ENCODE data around the gene ISG20.
A peak's percentile ranks its signal among the peaks of the same experiment; 100 is the strongest.

Gene ISG20

GRCh38 chr15:88634449-88634848 is 4.4 kb upstream of the ISG20 start:
- H3K9ac ChIP-seq (ENCODE audit: low read length) = peak overlapping the region; percentile 50
- TF ChIP-seq CTCF (IDR thresholded peaks at IDR 0.05; ENCODE audit: low read depth, low read length) (no peak), EZH2phosphoT487 (IDR thresholded peaks at IDR 0.05; ENCODE audit: low read depth) (no peak)

GRCh38 chr15:88635318-88635717 is 3.5 kb upstream of the ISG20 start:
- Histone ChIP-seq H3K27ac (ENCODE audit: low read length) (peak overlapping the region; percentile 99), H3K4me2 (ENCODE audit: low read length) (peak overlapping the region; percentile 67), H4K20me1 (ENCODE audit: insufficient read depth, low read length) (peaks cover 24% of the 10 kb centered on the region), H3K79me2 (ENCODE audit: low read length) (peaks cover 67% of the 10 kb centered on the region), H3K9ac (ENCODE audit: low read length) (peak overlapping the region; percentile 50), H3K9me3 (ENCODE audit: insufficient read depth, low read length) (no peaks in the 10 kb centered on the region), H2AFZ (ENCODE audit: low read depth, low read length) (no peak overlapping the region), H3K36me3 (replicated peaks; ENCODE audit: low read depth, low read length) (peaks cover 42% of the 10 kb centered on the region), H3K4me3 (ENCODE audit: low read length) (no peak overlapping the region), H3K27me3 (ENCODE audit: low read depth, low read length) (no peaks in the 10 kb centered on the region), H3K4me1 (ENCODE audit: low read length) (peaks cover 97% of the 10 kb centered on the region)
- no peak for TF ChIP-seq CTCF (IDR thresholded peaks at IDR 0.05; ENCODE audit: low read depth, low read length)
- TF ChIP-seq EZH2phosphoT487 (IDR thresholded peaks at IDR 0.05; ENCODE audit: low read depth) = no peak

More at GRCh38 chr15:88634449-88634848, 4.4 kb upstream of the ISG20 start:
- peak overlapping the region; percentile 67 for H3K4me2 ChIP-seq (ENCODE audit: low read length)
- H3K4me1 ChIP-seq (ENCODE audit: low read length) = peaks cover 97% of the 10 kb centered on the region
- peaks cover 33% of the 10 kb centered on the region for H4K20me1 ChIP-seq (ENCODE audit: insufficient read depth, low read length)
- H3K4me3 ChIP-seq (ENCODE audit: low read length) = no peak overlapping the region
- H2AFZ ChIP-seq (ENCODE audit: low read depth, low read length) = no peak overlapping the region
- H3K79me2 ChIP-seq (ENCODE audit: low read length) = peaks cover 72% of the 10 kb centered on the region
- peak overlapping the region; percentile 99 for H3K27ac ChIP-seq (ENCODE audit: low read length)
- H3K36me3 ChIP-seq (replicated peaks; ENCODE audit: low read depth, low read length) = peaks cover 51% of the 10 kb centered on the region
- no peaks in the 10 kb centered on the region for H3K9me3 ChIP-seq (ENCODE audit: insufficient read depth, low read length)
- H3K27me3 ChIP-seq (ENCODE audit: low read depth, low read length) = no peaks in the 10 kb centered on the region

- peaks cover 67% of the 10 kb centered on the region for H3K79me2 ChIP-seq (ENCODE audit: low read length)
- H3K4me2 ChIP-seq (ENCODE audit: low read length) = peak overlapping the region; percentile 67
- H3K9me3 ChIP-seq (ENCODE audit: insufficient read depth, low read length) = no peaks in the 10 kb centered on the region
- peak overlapping the region; percentile 63 for H3K9ac ChIP-seq (ENCODE audit: low read length)
- peak overlapping the region; percentile 99 for H3K27ac ChIP-seq (ENCODE audit: low read length)
- TF ChIP-seq EZH2phosphoT487 (IDR thresholded peaks at IDR 0.05; ENCODE audit: low read depth) (no peak), CTCF (IDR thresholded peaks at IDR 0.05; ENCODE audit: low read depth, low read length) (no peak)
- peaks cover 17% of the 10 kb centered on the region for H4K20me1 ChIP-seq (ENCODE audit: insufficient read depth, low read length)
- H2AFZ ChIP-seq (ENCODE audit: low read depth, low read length) = no peak overlapping the region
- H3K27me3 ChIP-seq (ENCODE audit: low read depth, low read length) = no peaks in the 10 kb centered on the region
- H3K4me1 ChIP-seq (ENCODE audit: low read length) = peaks cover 97% of the 10 kb centered on the region
- peak overlapping the region; percentile 10; the same call in 1 of the 2 replicates for H3K4me3 ChIP-seq (ENCODE audit: low read length)
- peaks cover 37% of the 10 kb centered on the region for H3K36me3 ChIP-seq (replicated peaks; ENCODE audit: low read depth, low read length)
Measured at GRCh38 chr15:88636050-88636449, 2.8 kb upstream of the ISG20 start.

- Histone ChIP-seq H3K36me3 (replicated peaks; ENCODE audit: low read depth, low read length) (peaks cover 35% of the 10 kb centered on the region), H3K4me1 (ENCODE audit: low read length) (peaks cover 97% of the 10 kb centered on the region), H3K4me2 (ENCODE audit: low read length) (peak overlapping the region; percentile 67), H3K4me3 (ENCODE audit: low read length) (no peak overlapping the region), H4K20me1 (ENCODE audit: insufficient read depth, low read length) (peaks cover 10% of the 10 kb centered on the region), H3K27ac (ENCODE audit: low read length) (peak overlapping the region; percentile 99), H3K9me3 (ENCODE audit: insufficient read depth, low read length) (no peaks in the 10 kb centered on the region), H3K27me3 (ENCODE audit: low read depth, low read length) (no peaks in the 10 kb centered on the region), H2AFZ (ENCODE audit: low read depth, low read length) (no peak overlapping the region), H3K9ac (ENCODE audit: low read length) (peak overlapping the region; percentile 63), H3K79me2 (ENCODE audit: low read length) (peaks cover 64% of the 10 kb centered on the region)
- TF ChIP-seq CTCF (IDR thresholded peaks at IDR 0.05; ENCODE audit: low read depth, low read length) (no peak), EZH2phosphoT487 (IDR thresholded peaks at IDR 0.05; ENCODE audit: low read depth) (no peak)
Measured at GRCh38 chr15:88636654-88637053, 2.2 kb upstream of the ISG20 start.
